SU-DHL-6 (cell line): ENCODE data around the gene MCTP1.

Experiments used
- H2AFZ ChIP-seq: fragments of 200-600 bp; sonication (generic); 2 replicates; pipeline ENCODE4 v1.6.1; 2014; ENCODE audit warnings: low read depth, mild to moderate bottlenecking, moderate library complexity, mixed read lengths, antibody characterized with exemption, low read length; ENCODE audit not compliant: severe bottlenecking
- H3F3A ChIP-seq: fragments of 200-600 bp; shearing (Covaris generic); 2 replicates; pipeline ENCODE4 v1.6.0; 2016; ENCODE audit warnings: antibody characterized with exemption, mild to moderate bottlenecking; ENCODE audit not compliant: insufficient read depth
- H3K27ac ChIP-seq: fragments of 200-600 bp; sonication (generic); 2 replicates; pipeline ENCODE4 v1.5.1; 2016; ENCODE audit warnings: low read depth, mild to moderate bottlenecking, low read length, moderate library complexity, mixed read lengths
- H3K27me3 ChIP-seq: fragments of 200-600 bp; sonication (generic), shearing (Covaris generic); 2 replicates; pipeline ENCODE4 v1.6.0; 2014; ENCODE audit warnings: mild to moderate bottlenecking, low read length
- H3K36me3 ChIP-seq: fragments of 200-600 bp; sonication (generic); 2 replicates; pipeline ENCODE4 v1.6.1; 2014; ENCODE audit warnings: mild to moderate bottlenecking, low read length, mixed read lengths
- H3K4me2 ChIP-seq: fragments of 300-600, 200-600 bp; shearing (Covaris generic), sonication (generic); 2 replicates; pipeline ENCODE4 v1.6.0; 2014; ENCODE audit warnings: low read length, low read depth, mild to moderate bottlenecking; ENCODE audit not compliant: poor library complexity, severe bottlenecking
- H3K4me3 ChIP-seq: fragments of 200-600 bp; sonication (generic); 2 replicates; pipeline ENCODE4 v1.5.1; 2014; ENCODE audit warnings: antibody characterized with exemption, low read length, mild to moderate bottlenecking, mixed read lengths; ENCODE audit not compliant: insufficient read depth, poor library complexity, severe bottlenecking
- H3K79me2 ChIP-seq: fragments of 200-600 bp; sonication (generic); 2 replicates; pipeline ENCODE4 v1.6.1; 2014; ENCODE audit warnings: mild to moderate bottlenecking, low read length, moderate library complexity; ENCODE audit not compliant: insufficient read depth
- H3K9ac ChIP-seq: fragments of 200-600 bp; sonication (generic); 2 replicates; pipeline ENCODE4 v1.7.0; 2014; ENCODE audit warnings: mild to moderate bottlenecking, low read length
- H3K9me2 ChIP-seq: fragments of 200-600 bp; sonication (generic); replicated peaks from 2 replicates; pipeline ENCODE4 v1.6.1; 2014; ENCODE audit warnings: low read length; ENCODE audit not compliant: insufficient read depth
- H3K9me3 ChIP-seq: fragments of 200-600 bp; sonication (generic); 2 replicates; pipeline ENCODE4 v1.6.1; 2014; ENCODE audit warnings: low read length, mixed read lengths; ENCODE audit not compliant: insufficient read depth
- H4K20me1 ChIP-seq: fragments of 200-600 bp; sonication (generic); 2 replicates; pipeline ENCODE4 v1.6.1; 2014; ENCODE audit warnings: low read depth, mild to moderate bottlenecking, antibody characterized with exemption, low read length, moderate library complexity, mixed read lengths
- EZH2phosphoT487 ChIP-seq: fragments of 200-600 bp; sonication (generic), shearing (Covaris generic); conservative IDR thresholded peaks from 2 replicates; pipeline ENCODE4 v1.6.1; 2018; ENCODE audit warnings: mild to moderate bottlenecking, antibody characterized with exemption, low read length, moderate library complexity, mixed read lengths
- TF ChIP-seq, protein P1 (sequence below): fragments of 200-600 bp; sonication (generic); IDR thresholded peaks from one replicate; pipeline ENCODE4 v1.5.1; 2017; ENCODE audit warnings: antibody characterized with exemption, mild to moderate bottlenecking, low read length, moderate library complexity; ENCODE audit not compliant: insufficient read depth, poor library complexity, severe bottlenecking

MCTP1 gene

DNA sequence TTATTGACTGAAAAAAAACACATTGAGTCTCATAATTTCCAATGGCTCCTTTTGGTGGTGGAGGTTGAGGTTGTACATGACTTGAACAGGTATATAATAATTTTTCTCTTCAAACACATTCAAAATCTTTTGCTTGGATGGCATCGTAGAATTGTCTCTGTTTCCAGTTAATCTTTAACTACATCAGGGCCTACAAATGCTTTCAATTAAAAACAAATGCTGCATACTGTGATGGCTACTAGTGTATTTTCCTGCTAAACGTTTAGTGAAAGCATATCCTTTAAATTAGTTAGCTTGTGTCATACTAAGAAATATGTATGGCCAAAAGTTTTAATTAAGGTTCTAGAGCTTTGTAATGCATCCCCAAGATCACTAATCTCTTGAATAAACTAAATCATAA is 352.6 kb downstream of the MCTP1 start:
- H3K4me3 ChIP-seq = no peak overlapping the region
- no peaks in the 10 kb centered on the region for H3K9me2 ChIP-seq
- H3F3A ChIP-seq = no peaks in the 10 kb centered on the region
- H2AFZ ChIP-seq = no peak overlapping the region
- no peaks in the 10 kb centered on the region for H3K79me2 ChIP-seq
- no peak overlapping the region for H3K27ac ChIP-seq
- TF ChIP-seq EZH2phosphoT487 = no peak
- TF ChIP-seq, protein P1, sequence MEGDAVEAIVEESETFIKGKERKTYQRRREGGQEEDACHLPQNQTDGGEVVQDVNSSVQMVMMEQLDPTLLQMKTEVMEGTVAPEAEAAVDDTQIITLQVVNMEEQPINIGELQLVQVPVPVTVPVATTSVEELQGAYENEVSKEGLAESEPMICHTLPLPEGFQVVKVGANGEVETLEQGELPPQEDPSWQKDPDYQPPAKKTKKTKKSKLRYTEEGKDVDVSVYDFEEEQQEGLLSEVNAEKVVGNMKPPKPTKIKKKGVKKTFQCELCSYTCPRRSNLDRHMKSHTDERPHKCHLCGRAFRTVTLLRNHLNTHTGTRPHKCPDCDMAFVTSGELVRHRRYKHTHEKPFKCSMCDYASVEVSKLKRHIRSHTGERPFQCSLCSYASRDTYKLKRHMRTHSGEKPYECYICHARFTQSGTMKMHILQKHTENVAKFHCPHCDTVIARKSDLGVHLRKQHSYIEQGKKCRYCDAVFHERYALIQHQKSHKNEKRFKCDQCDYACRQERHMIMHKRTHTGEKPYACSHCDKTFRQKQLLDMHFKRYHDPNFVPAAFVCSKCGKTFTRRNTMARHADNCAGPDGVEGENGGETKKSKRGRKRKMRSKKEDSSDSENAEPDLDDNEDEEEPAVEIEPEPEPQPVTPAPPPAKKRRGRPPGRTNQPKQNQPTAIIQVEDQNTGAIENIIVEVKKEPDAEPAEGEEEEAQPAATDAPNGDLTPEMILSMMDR = no peak
- no peaks in the 10 kb centered on the region for H3K27me3 ChIP-seq
- H3K9me3 ChIP-seq = no peaks in the 10 kb centered on the region
- H4K20me1 ChIP-seq = no peaks in the 10 kb centered on the region
- H3K9ac ChIP-seq = no peak overlapping the region
- no peak overlapping the region for H3K4me2 ChIP-seq
- H3K36me3 ChIP-seq = no peaks in the 10 kb centered on the region

DNA sequence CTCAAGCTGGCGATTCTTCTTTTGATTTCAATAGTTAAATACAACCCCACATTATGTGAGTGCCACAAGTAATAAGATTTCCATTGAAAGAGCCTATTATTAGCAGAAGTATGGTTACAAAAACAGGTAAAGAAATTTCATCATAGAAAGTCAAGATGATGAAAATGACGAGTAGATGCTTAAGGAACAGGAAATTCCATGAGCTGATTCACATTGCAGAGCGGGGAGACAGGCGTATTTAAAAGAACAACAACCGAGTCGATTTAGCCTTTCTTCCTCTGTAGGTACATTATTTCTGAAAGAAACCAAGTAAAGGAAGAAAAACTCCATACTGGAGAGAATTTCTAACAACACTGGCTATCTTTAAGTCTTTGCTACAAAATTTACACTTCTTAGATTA is 356.0 kb downstream of the MCTP1 start:
- Histone ChIP-seq H3K36me3 (no peaks in the 10 kb centered on the region), H3K4me2 (no peak overlapping the region), H2AFZ (no peak overlapping the region), H3K9me3 (no peaks in the 10 kb centered on the region), H3K9me2 (no peaks in the 10 kb centered on the region), H3K4me3 (no peak overlapping the region), H4K20me1 (no peaks in the 10 kb centered on the region), H3K9ac (no peak overlapping the region), H3K79me2 (no peaks in the 10 kb centered on the region), H3K27ac (no peak overlapping the region), H3K27me3 (no peaks in the 10 kb centered on the region), H3F3A (no peaks in the 10 kb centered on the region)
- TF ChIP-seq EZH2phosphoT487 = no peak
- TF ChIP-seq, protein P1 = no peak

DNA sequence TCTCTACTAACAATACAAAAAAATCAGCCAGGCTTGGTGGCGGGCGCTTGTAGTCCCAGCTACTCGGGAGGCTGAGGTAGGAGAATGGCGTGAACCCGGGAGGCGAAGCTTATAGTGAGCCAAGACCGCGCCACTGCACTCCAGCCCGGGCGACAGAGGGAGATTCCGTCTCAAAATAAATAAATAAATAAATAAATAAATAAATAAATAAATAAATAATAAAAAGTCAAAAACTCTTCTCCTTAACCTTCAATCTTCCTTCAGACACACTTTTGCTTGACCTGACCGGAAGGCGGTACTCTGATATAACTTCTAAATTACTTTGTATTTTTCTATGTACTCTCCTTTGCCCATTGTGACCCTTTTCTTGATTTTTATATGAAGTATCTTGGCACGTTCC is 364.3 kb downstream of the MCTP1 start:
- H3K27me3 ChIP-seq = no peaks in the 10 kb centered on the region
- TF ChIP-seq, protein P1 = no peak
- TF ChIP-seq EZH2phosphoT487 = no peak
- no peaks in the 10 kb centered on the region for H3F3A ChIP-seq
- H3K4me3 ChIP-seq = no peak overlapping the region
- H3K27ac ChIP-seq = no peak overlapping the region
- no peaks in the 10 kb centered on the region for H4K20me1 ChIP-seq
- no peak overlapping the region for H3K9ac ChIP-seq
- no peak overlapping the region for H3K4me2 ChIP-seq
- H3K36me3 ChIP-seq = no peaks in the 10 kb centered on the region
- H3K79me2 ChIP-seq = no peaks in the 10 kb centered on the region
- no peak overlapping the region for H2AFZ ChIP-seq
- no peaks in the 10 kb centered on the region for H3K9me2 ChIP-seq
- H3K9me3 ChIP-seq = no peaks in the 10 kb centered on the region
